ENCODE data around the gene CEP170B.

CEP170B gene

DNA sequence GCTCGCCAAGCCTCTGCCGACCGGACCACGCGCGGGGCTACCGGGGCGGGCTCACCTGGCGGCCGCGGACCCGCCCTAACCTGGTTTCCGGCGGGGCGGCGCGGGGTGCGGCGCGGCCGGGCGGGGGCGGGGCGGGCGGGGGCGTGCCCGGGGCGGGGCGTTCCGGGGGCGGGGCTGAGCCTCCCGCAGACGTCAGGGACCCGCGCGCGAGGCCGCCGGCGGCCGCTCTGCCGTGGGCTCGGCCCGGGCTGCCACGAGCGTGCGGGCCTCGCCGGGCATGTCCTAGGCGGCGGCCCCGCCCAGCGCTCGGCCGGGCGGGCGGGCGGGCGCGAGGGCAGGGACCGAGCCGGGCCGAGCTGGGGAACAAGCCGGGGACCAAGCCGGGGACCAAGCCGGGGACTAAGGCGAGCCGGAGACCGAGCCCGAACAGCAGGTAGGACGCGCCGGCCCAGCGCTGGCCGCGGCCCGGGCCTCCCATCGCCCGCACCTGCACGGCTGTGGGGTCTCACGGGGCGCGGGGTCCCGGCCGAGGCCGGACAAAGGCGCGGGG is at the start of gene CEP170B:
TSS of gene CEP170B (plus strand) at position 188 of the 550 bp plus-strand sequence. CDS start 3,183 bp downstream, outside the sequence.
- peak; percentile 14 for DNase-seq (ENCODE audit: low read depth)
- no peak for TF ChIP-seq CTCF (conservative IDR thresholded peaks at IDR 0.05; ENCODE audit: control insufficient read depth, insufficient read depth, low read depth, low read length)
- H3K4me3 ChIP-seq (ENCODE audit: control insufficient read depth, low read depth, low read length) = peak within 1 kb of the TSS; percentile 71

DNA sequence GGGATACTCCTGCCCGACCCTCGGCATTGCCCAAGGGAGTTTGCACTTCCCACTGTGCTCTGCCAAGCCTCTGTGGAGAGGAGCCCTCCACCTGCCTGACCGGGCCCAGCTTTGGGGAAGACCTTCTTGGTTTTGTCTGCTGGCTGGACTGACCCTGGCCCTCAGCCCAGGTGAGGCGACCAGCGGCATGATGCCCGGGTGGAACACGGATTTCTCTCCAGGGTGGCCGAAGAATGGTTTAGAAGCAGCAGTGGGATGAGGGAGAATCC is 48.5 kb upstream of the CEP170B start:
- no peak for TF ChIP-seq CTCF (conservative IDR thresholded peaks at IDR 0.05; ENCODE audit: control insufficient read depth, insufficient read depth, low read depth, low read length)

GRCh38 chr14:104817930-104818713 is 46.9 kb upstream of the CEP170B start:
- TF ChIP-seq CTCF (conservative IDR thresholded peaks at IDR 0.05; ENCODE audit: control insufficient read depth, insufficient read depth, low read depth, low read length) = no peak
- no peak overlapping the region for H3K4me3 ChIP-seq (ENCODE audit: control insufficient read depth, low read depth, low read length)
- DNase-seq (ENCODE audit: low read depth) = no peak

More for the DNA sequence above, 48.5 kb upstream of the CEP170B start:
- peak overlapping the region; percentile 69 for H3K4me3 ChIP-seq (ENCODE audit: control insufficient read depth, low read depth, low read length)
- DNase-seq (ENCODE audit: low read depth) = no peak

GRCh38 chr14:104818714-104819161 is 46.3 kb upstream of the CEP170B start:
- DNase-seq (ENCODE audit: low read depth) = no peak
- no peak for TF ChIP-seq CTCF (conservative IDR thresholded peaks at IDR 0.05; ENCODE audit: control insufficient read depth, insufficient read depth, low read depth, low read length)
- H3K4me3 ChIP-seq (ENCODE audit: control insufficient read depth, low read depth, low read length) = no peak overlapping the region

GRCh38 chr14:104819361-104819781 is 45.7 kb upstream of the CEP170B start:
- no peak for TF ChIP-seq CTCF (conservative IDR thresholded peaks at IDR 0.05; ENCODE audit: control insufficient read depth, insufficient read depth, low read depth, low read length)
- H3K4me3 ChIP-seq (ENCODE audit: control insufficient read depth, low read depth, low read length) = no peak overlapping the region
- DNase-seq (ENCODE audit: low read depth) = no peak

- peak; percentile 53 for TF ChIP-seq CTCF (conservative IDR thresholded peaks at IDR 0.05; ENCODE audit: control insufficient read depth, insufficient read depth, low read depth, low read length)
Observed at GRCh38 chr14:104820669-104821228, 44.3 kb upstream of the CEP170B start.

More at GRCh38 chr14:104820669-104821228, 44.3 kb upstream of the CEP170B start:
- peak; percentile 67 for DNase-seq (ENCODE audit: low read depth)
- H3K4me3 ChIP-seq (ENCODE audit: control insufficient read depth, low read depth, low read length) = no peak overlapping the region

Data from fibroblast of mammary gland (primary cell).